HUES6 (cell line): ENCODE measurements around the gene TULP1.
"Not testable (repeated sequence)": the region's sequence is repeated elsewhere in the genome, so short reads cannot be mapped to it uniquely, and the experiment has no call there.

Experiments
- H3K27ac ChIP-seq: 2 replicates; pipeline ENCODE4 v1.7.0; 2013; ENCODE audit warnings: low read depth, mild to moderate bottlenecking, low read length, inconsistent platforms
- H3K27me3 ChIP-seq: 2 replicates; pipeline ENCODE4 v1.6.1; 2013; ENCODE audit warnings: low read length; ENCODE audit not compliant: control insufficient read depth, insufficient read depth
- H3K36me3 ChIP-seq: 2 replicates; pipeline ENCODE4 v1.6.1; 2013; ENCODE audit warnings: low read length; ENCODE audit not compliant: control insufficient read depth, insufficient read depth
- H3K4me1 ChIP-seq: 2 replicates; pipeline ENCODE4 v1.6.1; 2013; ENCODE audit warnings: low read length; ENCODE audit not compliant: control insufficient read depth, insufficient read depth
- H3K4me3 ChIP-seq: 2 replicates; pipeline ENCODE4 v1.5.1; 2013; ENCODE audit warnings: low read depth, low read length
- H3K9ac ChIP-seq: one replicate; pipeline ENCODE4 v1.6.1; 2013; ENCODE audit warnings: mild to moderate bottlenecking, low read length
- H3K9me3 ChIP-seq: 2 replicates; pipeline ENCODE4 v1.6.1; 2013; ENCODE audit warnings: low read depth, low read length; ENCODE audit not compliant: control insufficient read depth, insufficient read depth

TULP1 gene

DNA sequence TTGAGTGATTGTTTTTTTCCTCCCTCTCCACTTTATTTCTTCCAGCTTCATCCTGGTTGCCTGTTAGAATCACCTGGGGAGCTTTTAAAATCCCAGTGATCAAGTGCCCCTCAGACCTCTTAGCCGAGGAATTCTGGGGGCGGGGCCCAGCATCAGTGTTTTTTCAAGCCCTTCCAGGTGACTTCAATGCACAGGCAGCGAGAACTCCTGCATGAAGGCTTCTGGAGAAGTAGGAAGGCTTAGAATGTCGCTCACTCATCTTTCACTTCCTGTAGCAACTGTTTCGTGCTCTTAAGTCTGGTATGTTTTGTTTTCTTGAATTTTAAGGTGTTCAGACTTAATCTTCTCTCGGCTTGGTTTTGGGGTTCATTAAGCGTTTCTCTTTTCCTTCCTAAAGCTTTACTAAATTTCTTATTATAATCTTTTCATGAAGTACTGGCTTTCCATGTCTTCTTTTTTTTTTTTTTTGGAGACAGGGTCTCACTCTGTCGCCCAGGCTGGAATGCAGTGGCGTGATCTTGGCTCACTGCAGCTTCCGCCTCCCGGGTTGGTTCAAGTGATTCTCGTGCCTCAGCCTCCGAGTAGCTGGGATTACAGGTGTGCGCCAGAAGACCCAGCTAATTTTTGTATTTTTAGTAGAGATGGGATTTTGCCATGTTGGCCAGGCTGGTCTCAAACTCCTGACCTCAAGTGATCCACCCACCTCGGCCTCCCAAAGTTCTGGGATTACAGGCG lies 30.9 kb upstream of the TULP1 start:
- H3K4me3 ChIP-seq, result no peak overlapping the region
- H3K36me3 ChIP-seq, result no peaks in the 10 kb centered on the region
- peaks cover 15% of the 10 kb centered on the region for H3K4me1 ChIP-seq
- no peaks in the 10 kb centered on the region for H3K9me3 ChIP-seq
- H3K27me3 ChIP-seq, result no peaks in the 10 kb centered on the region
- H3K9ac ChIP-seq, result no peak overlapping the region
- H3K27ac ChIP-seq, result no peak overlapping the region

DNA sequence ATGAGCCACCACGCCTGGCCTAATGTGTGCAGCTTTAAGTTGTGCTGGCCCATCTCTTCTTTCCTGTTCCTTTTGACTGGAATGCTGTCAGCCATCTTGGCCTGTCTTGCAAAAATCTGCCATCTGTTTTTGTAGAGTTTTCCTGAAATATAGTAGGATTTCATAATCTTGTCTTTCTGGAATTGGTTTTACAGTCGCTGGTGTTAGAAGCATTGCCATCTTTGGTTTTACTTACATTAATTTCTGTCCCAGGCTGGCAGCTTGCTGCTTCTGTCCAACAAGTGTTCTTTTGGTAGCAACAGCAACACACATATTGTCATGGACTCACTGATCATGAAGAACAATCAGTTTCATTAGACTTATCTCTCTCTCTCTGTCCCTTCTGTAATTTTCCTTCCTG lies 29.1 kb upstream of the TULP1 start:
- no peaks in the 10 kb centered on the region for H3K9me3 ChIP-seq
- H3K9ac ChIP-seq, result no peak overlapping the region
- no peaks in the 10 kb centered on the region for H3K27me3 ChIP-seq
- H3K36me3 ChIP-seq, result no peaks in the 10 kb centered on the region
- H3K4me3 ChIP-seq, result no peak overlapping the region
- H3K4me1 ChIP-seq, result peaks cover 15% of the 10 kb centered on the region
- no peak overlapping the region for H3K27ac ChIP-seq

DNA sequence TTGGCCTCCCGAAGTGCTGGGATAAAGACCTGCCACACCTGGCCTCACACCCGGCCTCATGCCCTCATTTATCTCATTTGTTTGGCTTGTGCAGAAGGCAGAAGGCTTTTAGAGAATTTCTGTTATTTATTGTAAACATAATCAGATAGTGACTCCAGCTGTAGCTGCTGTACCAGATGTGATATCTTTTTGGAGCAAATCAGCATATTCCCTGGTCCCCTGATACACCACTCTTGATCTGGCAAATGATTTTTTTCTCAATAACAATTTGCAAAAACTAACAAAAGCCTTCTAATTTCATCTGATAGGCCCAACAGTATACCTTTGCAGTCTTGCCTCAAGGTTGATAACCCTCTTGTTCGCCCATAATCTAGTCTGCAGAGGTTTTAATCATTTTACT lies 26.5 kb upstream of the TULP1 start:
- no peaks in the 10 kb centered on the region for H3K27me3 ChIP-seq
- no peak overlapping the region for H3K4me3 ChIP-seq
- H3K4me1 ChIP-seq, result peaks cover 12% of the 10 kb centered on the region
- H3K27ac ChIP-seq, result no peak overlapping the region
- H3K36me3 ChIP-seq, result no peaks in the 10 kb centered on the region
- H3K9me3 ChIP-seq, result no peaks in the 10 kb centered on the region
- H3K9ac ChIP-seq, result no peak overlapping the region

DNA sequence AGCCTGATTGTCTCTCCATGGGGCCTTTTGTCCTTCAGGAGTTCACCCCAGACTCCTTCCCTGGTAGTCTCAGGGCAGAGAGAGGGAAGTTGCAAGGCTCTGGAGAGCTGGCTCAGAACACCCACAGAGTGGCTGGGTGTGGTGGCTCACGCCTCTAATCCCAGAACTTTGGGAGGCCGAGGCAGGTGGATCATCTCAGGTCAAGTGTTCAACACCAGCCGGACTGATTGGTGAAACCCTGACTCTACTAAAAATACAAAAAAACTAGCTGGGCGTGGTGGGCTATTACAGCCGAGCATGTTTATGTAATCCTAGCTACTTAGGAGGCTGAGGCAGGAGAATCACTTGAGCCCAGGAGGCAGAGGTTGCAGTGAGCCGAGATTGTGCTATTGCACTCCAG lies 23.2 kb upstream of the TULP1 start:
- H3K27me3 ChIP-seq, H3K4me3 ChIP-seq, H3K27ac ChIP-seq, H3K9ac ChIP-seq, H3K36me3 ChIP-seq, H3K9me3 ChIP-seq: not testable (repeated sequence)
- H3K4me1 ChIP-seq, result peaks cover 11% of the 10 kb centered on the region

DNA sequence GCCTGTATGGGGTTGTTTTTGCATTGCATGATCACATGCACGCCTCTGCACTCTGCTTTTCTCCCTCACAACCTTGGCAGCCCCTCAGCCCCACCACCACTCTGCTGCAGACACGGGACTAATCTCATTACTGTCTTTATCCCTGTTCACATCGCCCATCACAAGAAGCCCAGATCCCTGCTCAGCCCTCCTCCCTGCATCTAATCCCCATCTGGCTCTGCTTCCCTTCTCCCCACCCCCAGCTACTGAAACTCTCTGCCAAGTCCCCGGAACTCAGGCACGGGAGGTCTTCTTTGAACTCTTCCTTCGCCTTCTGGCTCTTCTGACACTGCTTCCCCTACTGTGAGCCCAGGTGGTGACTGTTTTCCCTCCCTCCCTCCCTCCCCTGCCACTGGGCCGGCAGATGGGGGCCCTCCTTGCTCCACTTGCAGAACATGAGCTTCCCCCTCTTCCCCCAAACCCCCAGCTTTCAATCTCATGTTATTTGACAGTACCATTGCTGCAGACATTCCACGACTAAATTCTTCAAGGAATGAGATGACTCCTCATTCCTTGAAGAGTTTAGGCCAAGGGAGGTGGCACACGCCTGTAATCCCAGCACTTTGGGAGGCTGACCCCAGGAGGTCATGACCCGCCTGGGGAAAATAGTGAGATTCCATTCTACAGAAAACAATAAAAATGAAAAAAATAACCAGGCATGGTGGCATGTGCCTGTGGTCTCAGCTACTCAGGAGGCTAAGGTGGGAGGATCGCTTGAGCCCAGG lies 21.9 kb upstream of the TULP1 start:
- peaks cover 11% of the 10 kb centered on the region for H3K4me1 ChIP-seq
- H3K9me3 ChIP-seq, result no peaks in the 10 kb centered on the region
- H3K4me3 ChIP-seq, result no peak overlapping the region
- H3K27me3 ChIP-seq, result no peaks in the 10 kb centered on the region
- no peak overlapping the region for H3K9ac ChIP-seq
- H3K27ac ChIP-seq, result no peak overlapping the region
- no peaks in the 10 kb centered on the region for H3K36me3 ChIP-seq

DNA sequence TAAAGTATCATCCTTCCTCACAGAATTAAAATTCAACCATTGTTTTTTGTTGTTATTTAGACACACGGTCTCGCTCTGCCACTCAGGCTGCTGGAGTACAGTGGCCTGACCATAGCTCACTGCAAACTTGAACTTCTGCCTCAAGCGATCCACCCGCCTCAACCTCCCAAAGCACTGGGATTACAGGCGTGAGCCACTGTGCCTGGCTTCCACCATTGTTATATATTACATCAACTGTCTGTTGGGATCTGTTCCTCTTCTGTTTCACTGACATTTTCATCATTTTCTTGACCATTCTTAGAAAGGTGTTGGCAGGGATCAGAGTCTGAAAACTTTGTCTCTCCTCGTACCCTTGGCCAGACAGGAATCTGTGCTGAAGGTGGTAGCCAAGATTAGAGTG lies 21.3 kb upstream of the TULP1 start:
- no peak overlapping the region for H3K4me3 ChIP-seq
- H3K4me1 ChIP-seq, result peaks cover 11% of the 10 kb centered on the region
- H3K9me3 ChIP-seq, result no peaks in the 10 kb centered on the region
- H3K9ac ChIP-seq, result no peak overlapping the region
- no peaks in the 10 kb centered on the region for H3K36me3 ChIP-seq
- H3K27me3 ChIP-seq, result no peaks in the 10 kb centered on the region
- H3K27ac ChIP-seq, result no peak overlapping the region

DNA sequence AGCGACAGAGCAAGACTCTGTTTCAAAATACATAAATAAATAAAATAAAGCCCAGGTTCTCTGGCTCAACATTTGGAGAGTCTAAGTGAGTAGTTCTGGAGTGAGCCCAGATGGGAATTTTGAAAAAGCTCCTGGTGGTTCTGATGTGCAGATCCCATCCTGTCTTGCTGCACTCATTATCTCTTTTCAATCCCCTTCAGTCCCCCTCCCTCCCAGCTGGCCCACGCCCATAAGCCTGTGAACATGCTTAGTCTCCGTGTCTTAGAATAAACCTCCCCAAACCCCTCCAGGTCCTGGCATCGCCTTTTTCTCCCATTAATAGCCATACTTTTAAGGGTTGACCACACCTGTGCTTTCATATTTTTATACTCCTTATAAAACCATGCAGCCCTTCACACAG lies 19.4 kb upstream of the TULP1 start:
- Histone ChIP-seq H3K27ac (no peak overlapping the region), H3K4me1 (peaks cover 11% of the 10 kb centered on the region), H3K27me3 (no peaks in the 10 kb centered on the region), H3K36me3 (no peaks in the 10 kb centered on the region), H3K9me3 (no peaks in the 10 kb centered on the region), H3K4me3 (no peak overlapping the region), H3K9ac (no peak overlapping the region)

DNA sequence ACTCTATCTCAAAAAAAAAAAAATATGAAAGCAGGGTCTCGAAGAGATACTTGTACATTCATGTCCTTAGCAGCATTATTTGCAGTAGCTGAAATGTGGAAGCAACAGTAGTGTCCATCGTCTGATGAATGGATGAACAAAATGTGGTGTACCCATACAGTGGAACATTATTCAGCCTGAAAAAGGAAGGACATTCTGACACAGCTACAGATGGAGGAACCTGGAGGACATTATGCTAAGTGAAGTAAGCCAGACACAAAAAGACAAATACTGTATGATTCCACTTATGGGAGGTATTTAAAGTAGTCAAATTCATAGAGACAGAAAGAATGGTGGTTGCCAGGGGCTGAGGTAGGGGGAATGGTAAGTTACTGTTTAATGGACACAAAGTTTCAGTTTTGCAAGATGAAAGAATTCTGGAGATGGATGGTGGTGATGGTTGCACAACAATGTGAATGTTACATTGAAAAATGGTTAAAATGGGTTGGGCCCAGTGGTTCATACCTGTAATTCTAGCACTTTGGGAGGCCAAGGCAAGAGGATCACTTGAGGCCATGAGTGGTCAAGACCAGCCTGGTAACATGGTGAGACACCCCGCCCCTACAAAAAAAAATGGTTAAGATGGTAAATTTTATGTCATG lies 11.8 kb upstream of the TULP1 start:
- Histone ChIP-seq H3K4me3 (no peak overlapping the region), H3K27ac (no peak overlapping the region), H3K9ac (no peak overlapping the region)

DNA sequence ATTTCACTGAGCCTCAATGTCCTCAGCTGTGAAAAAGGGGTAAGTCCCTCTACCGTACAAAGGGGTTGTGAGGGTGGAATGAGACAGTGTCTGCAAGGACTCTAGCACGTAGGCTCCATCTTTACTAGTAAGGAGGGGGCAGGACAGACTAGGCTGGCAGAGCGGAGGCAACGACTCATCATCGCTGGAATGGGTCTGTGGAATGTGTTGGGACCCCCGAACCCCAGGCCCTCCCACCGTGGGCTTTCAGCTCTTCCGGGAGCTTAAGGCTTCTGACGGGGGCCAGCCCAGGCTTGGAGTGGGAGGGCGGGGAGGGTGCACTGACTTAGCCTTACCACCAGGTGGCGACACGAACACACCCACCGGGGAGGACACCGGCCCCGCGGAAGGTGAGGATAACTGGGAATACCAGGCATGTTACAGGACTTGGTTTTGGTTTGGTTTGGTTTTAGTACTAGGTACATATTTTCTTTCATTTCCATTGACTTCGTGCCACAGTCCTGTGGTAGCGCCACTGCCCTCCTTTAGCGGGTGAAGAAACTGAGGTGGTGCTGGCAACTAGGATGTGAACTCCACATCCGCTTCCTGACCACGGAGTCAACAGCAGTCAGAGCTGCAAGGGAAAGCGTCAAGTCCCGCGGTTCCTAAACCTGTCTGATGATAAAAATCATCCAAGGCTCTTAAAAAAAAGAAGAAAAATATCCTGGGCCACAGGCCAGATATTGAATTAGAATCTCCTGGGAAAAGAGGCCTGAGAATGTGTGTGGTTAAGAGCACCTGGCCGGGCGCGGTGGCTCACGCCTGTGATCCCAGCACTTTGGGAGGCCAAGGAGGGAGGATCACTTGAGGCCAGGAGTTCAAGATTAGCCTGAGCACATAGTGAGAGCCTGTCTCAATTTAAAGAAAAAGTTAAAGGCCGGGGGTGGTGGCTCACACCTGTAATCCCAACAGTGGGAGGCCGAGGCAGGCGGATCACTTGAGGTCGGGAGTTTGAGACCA lies 10.3 kb upstream of the TULP1 start:
- Histone ChIP-seq H3K27ac (no peak overlapping the region), H3K4me1 (peaks cover 11% of the 10 kb centered on the region; the same call in 1 of the 2 replicates), H3K27me3 (no peaks in the 10 kb centered on the region), H3K9ac (no peak overlapping the region), H3K4me3 (0 out of 2 replicates have a peak overlapping the region, but pooled peaks have one; percentile 31), H3K36me3 (no peaks in the 10 kb centered on the region), H3K9me3 (no peaks in the 10 kb centered on the region)

More for the DNA sequence above, 11.8 kb upstream of the TULP1 start:
- no peaks in the 10 kb centered on the region for H3K27me3 ChIP-seq
- no peaks in the 10 kb centered on the region for H3K9me3 ChIP-seq
- H3K36me3 ChIP-seq, result no peaks in the 10 kb centered on the region
- H3K4me1 ChIP-seq, result peaks cover 8% of the 10 kb centered on the region; the same call in 1 of the 2 replicates

DNA sequence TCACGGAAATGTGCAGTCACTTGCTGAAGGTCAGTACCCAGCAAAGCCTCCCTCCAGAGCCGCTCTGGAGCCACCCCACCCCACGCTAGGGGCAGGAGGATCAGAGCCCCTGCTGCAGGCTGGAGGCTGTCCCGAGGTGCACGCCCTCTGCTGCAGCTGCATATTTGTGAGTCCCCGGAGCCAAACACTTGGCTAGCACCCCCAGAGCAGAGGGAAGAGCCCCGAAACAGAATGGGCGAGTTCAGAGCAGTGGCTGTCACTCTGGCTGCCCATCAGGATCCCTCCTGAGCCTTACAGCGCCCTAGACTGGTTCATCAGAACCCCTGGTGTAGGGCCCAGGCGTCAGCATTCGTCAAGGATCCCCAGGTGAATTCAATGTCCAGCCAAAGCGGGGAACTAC lies 9.5 kb upstream of the TULP1 start:
- Histone ChIP-seq H3K4me1 (peaks cover 11% of the 10 kb centered on the region; the same call in 1 of the 2 replicates), H3K27me3 (no peaks in the 10 kb centered on the region), H3K9ac (no peak overlapping the region), H3K36me3 (no peaks in the 10 kb centered on the region), H3K9me3 (no peaks in the 10 kb centered on the region), H3K4me3 (no peak overlapping the region), H3K27ac (no peak overlapping the region)
